Transverse colon (tissue), 4 donors: Measurements from ENCODE around the gene GRK6. TPM values are rescaled to one million over a fixed set of nuclear protein-coding genes. Genes with fewer than 3 reads are reported as not detected.

Source experiments
- DNase-seq: peaks from one replicate; pipeline ENCODE4 v3.0.0-alpha.2; 2019
- H3K27ac ChIP-seq, 4 donors: fragments of 200-600 bp; sonication (generic); 2 replicates each; pipeline ENCODE4 v1.5.1; 2016 to 2018; ENCODE audit warnings: inconsistent platforms in 4 of 4
- H3K27me3 ChIP-seq: fragments of 200-600 bp; sonication (generic); 2 replicates; pipeline ENCODE4 v1.5.1; 2017; ENCODE audit warnings: inconsistent platforms
- H3K36me3 ChIP-seq, 4 donors: fragments of 200-600 bp; sonication (generic); 2 replicates each; pipeline ENCODE4 v1.5.1; 2017 to 2019; ENCODE audit warnings: inconsistent platforms in 4 of 4
- H3K4me1 ChIP-seq, 4 donors: fragments of 200-600 bp; sonication (generic); 2 replicates each; pipeline ENCODE4 v1.5.1; 2017 to 2020; ENCODE audit warnings: inconsistent platforms in 4 of 4
- H3K4me3 ChIP-seq, 4 donors: fragments of 200-600 bp; sonication (generic); 1 replicate in 1 of 4; 2 replicates in 3 of 4; pipeline versions ENCODE4 v1.5.1 to v1.6.1; 2017 to 2019; ENCODE audit warnings: inconsistent platforms in 4 of 4
- H3K9me3 ChIP-seq, 2 donors: fragments of 200-600 bp; sonication (generic); 2 replicates each; pipeline ENCODE4 v1.5.1; 2017 to 2019; ENCODE audit warnings: inconsistent platforms in 2 of 2
- EP300 ChIP-seq: sonication (generic); formaldehyde crosslinking; IDR thresholded peaks from one replicate; pipeline ENCODE4 v1.6.1; 2017; ENCODE audit warnings: antibody characterized with exemption, low read depth
- POLR2A ChIP-seq: fragments of 450-650 bp; IDR thresholded peaks from one replicate; pipeline ENCODE4 v1.6.1; 2016; ENCODE audit warnings: antibody characterized with exemption, mild to moderate bottlenecking, moderate library complexity
- POLR2AphosphoS5 ChIP-seq, 3 donors: sonication (generic); formaldehyde crosslinking; IDR thresholded peaks; one replicate each; pipeline ENCODE4 v1.6.1; 2016; ENCODE audit warnings: antibody characterized with exemption in 3 of 3
- WGBS, 2 donors: methylation state at CpG; one replicate each; pipeline ENCODE4 v1.1.5; 2018; ENCODE audit warnings: low coverage in 1 of 2; 5-methylcytosine and 5-hydroxymethylcytosine counted together
- in situ Hi-C, 4 donors: fragments of 200-750 bp; cut with MboI; loops; one replicate each; pipeline versions ENCODE4 v1.15.0 to v1.15.1; 2017; ENCODE audit warnings: low sequenced_read_pairs in 3 of 4, low pct_ligation_motif_present in 1 of 4, low pct_unique_long_range_greater_than_20kb in 1 of 4
- intact Hi-C: fragments of 100-400 bp; cut with DNase I; formaldehyde crosslinking; loops from one replicate; pipeline ENCODE4 v1.15.1; 2023; ENCODE audit warnings: low total_unique reads
- total RNA-seq, 4 donors: library from RNA; depleted of rRNA; stranded (reverse); fragments of >200 nt; gene quantifications; one replicate each; pipeline ENCODE4 v1.1.0, GENCODE V29; 2016
- TF ChIP-seq, protein P1 (sequence below), 5 experiments: fragments of 200-600 bp in 3 of 5; fragments of 450-650 bp in 2 of 5; sonication (generic) in 3 of 5; IDR thresholded peaks; 1 replicate in 2 of 5; 2 replicates in 3 of 5; pipeline ENCODE4 v1.5.1; 2016 to 2017; ENCODE audit warnings: antibody characterized with exemption in 5 of 5, inconsistent platforms in 3 of 5, mild to moderate bottlenecking in 2 of 5, moderate library complexity in 1 of 5

Gene GRK6
- total RNA-seq, 4 donors from 2014 or later: 21.5 to 40.5 (median 36.4) TPM

DNA sequence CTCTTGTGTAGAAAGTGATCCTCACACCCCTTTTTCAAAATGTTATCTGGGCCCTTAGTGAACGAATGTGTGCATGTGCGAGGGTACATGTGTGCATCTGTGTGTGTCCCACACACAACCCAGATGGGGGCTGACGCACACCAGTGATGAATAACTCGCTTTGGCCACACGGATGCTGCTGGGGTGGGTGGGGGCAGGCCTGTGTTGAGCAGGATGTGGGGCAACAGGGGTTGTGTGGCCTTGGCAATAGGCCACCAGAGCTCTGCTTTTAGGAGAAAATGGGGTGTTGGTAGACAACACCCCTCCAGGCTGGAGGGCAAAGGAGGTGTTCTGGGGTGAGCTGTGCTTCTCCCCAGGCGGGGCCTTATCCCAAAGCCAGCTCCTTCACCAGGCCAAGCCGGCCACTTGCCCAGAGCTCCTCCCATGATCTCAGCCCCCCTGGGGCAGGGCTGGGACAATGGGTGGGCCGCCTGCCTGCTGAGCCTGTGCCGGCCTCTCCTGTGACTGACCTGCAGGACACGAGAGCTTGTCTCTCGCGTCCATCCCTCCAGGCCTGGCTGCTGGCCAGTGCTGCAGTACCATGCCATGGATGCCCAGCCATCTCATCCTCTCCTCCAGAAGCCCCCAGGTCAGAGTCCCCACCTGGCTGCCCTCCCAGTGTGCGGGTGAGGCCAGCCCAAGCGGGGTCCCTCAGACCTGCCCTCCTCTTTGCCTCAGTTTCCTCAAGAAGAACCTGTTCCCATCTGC, 45.3 kb downstream of the GRK6 start:
- no peak for DNase-seq
- Histone ChIP-seq H3K36me3 (no peaks in the 10 kb centered on the region), H3K4me3 (peak overlapping the region in 2 of 4 donors; percentile 65 to 77), H3K4me1 (peaks cover 11 to 30% (median 16%) of the 10 kb centered on the region in 4 donors), H3K27ac (peak overlapping the region; percentile 78 to 91 (median 83)), H3K27me3 (peaks cover 14% of the 10 kb centered on the region), H3K9me3 (no peaks in the 10 kb centered on the region)
- intact Hi-C loops: no loop called here
- TF ChIP-seq POLR2A (no peak), POLR2AphosphoS5 (IDR thresholded peaks at IDR 0.05) (no peak), EP300 (no peak)
- TF ChIP-seq, protein P1, sequence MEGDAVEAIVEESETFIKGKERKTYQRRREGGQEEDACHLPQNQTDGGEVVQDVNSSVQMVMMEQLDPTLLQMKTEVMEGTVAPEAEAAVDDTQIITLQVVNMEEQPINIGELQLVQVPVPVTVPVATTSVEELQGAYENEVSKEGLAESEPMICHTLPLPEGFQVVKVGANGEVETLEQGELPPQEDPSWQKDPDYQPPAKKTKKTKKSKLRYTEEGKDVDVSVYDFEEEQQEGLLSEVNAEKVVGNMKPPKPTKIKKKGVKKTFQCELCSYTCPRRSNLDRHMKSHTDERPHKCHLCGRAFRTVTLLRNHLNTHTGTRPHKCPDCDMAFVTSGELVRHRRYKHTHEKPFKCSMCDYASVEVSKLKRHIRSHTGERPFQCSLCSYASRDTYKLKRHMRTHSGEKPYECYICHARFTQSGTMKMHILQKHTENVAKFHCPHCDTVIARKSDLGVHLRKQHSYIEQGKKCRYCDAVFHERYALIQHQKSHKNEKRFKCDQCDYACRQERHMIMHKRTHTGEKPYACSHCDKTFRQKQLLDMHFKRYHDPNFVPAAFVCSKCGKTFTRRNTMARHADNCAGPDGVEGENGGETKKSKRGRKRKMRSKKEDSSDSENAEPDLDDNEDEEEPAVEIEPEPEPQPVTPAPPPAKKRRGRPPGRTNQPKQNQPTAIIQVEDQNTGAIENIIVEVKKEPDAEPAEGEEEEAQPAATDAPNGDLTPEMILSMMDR (IDR thresholded peaks at IDR 0.05): no peak
- WGBS, 2 donors: 70% methylated on average over 11 of the region's 14 CpGs; no CpG with 5 or more reads in 1 of the 2 donors
- in situ Hi-C loops: loop anchor here in 1 of 4 donors (25.0 kb wide), 1 partner anchor 159 kb away; the partner anchor contains the start of genes MXD3, PRELID1 and RAB24

- in situ Hi-C loops: loop anchor here in 1 of 4 donors (25.0 kb wide), 1 partner anchor 160 kb away; the partner anchor contains the start of genes MXD3, PRELID1 and RAB24
- intact Hi-C loops: no loop called here
- H3K27me3 ChIP-seq: peaks cover 14% of the 10 kb centered on the region
- TF ChIP-seq, protein P1 (IDR thresholded peaks at IDR 0.05): no peak
- TF ChIP-seq POLR2A: no peak
- TF ChIP-seq EP300: no peak
- TF ChIP-seq POLR2AphosphoS5 (IDR thresholded peaks at IDR 0.05): no peak
- peaks cover 11 to 30% (median 16%) of the 10 kb centered on the region in 4 donors for H3K4me1 ChIP-seq
- no peaks in the 10 kb centered on the region for H3K9me3 ChIP-seq
- 4% methylated on average over 5 to 45 of the region's 93 CpGs for WGBS, 2 donors
- H3K27ac ChIP-seq: peak overlapping the region; percentile 78 to 91 (median 83)
- H3K36me3 ChIP-seq: no peaks in the 10 kb centered on the region
- H3K4me3 ChIP-seq: peak overlapping the region; percentile 61 to 91 (median 71)
- peak; percentile 62 for DNase-seq
These were observed 46.3 kb downstream of the GRK6 start for GRCh38 chr5:177472460-177473442.

DNA sequence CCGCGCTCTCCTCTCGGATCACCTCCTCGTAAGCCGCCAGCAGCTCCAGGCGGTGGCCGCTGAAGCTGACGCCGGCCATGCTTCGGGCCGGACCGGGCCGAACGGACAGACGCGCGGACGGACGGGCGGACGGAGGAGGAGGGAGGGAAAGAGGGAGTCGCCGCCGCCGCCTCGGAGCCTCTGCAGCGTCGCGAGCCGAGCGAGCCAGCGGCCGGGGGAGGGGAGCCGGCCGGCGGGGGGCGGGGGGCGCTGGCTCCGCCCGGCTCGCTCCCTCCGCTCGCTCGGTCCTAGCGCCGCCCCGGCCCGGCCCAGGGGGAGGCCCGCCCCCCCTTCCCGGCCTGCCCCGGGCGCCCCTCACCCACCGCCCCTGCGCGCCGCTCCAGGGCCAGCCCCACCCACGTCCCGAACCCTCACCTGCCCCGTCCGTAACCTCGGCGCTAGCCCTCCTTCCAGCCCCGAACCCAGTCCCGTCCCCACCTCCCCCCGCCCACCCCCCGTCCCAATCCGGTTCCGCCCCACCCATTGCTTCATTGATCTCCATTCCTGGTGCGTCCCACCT, 47.0 kb downstream of the GRK6 start, which contains the start of gene DBN1:
Gene DBN1 (minus strand): TSS at position 192 of the 559 bp plus-strand sequence. CDS start 113 bp downstream, at position 79.
- Histone ChIP-seq H3K4me1 (peaks cover 16 to 37% (median 18%) of the 10 kb centered on the region in 4 donors), H3K27ac (peak within 1 kb of the TSS; percentile 78 to 91 (median 83)), H3K4me3 (peak within 1 kb of the TSS; percentile 61 to 91 (median 71)), H3K36me3 (no peaks in the 10 kb centered on the region), H3K27me3 (peaks cover 14% of the 10 kb centered on the region), H3K9me3 (no peaks in the 10 kb centered on the region)
- in situ Hi-C loops: loop anchor here in 1 of 4 donors (25.0 kb wide), 1 partner anchor 161 kb away; the partner anchor contains the start of genes MXD3, PRELID1 and RAB24
- intact Hi-C loops: no loop called here
- TF ChIP-seq, protein P1 (IDR thresholded peaks at IDR 0.05): no peak
- TF ChIP-seq POLR2AphosphoS5 (IDR thresholded peaks at IDR 0.05): peak in 2 of 3 donors; percentile 38
- no peak for TF ChIP-seq EP300
- TF ChIP-seq POLR2A: no peak
- peak; percentile 46 for DNase-seq
- WGBS, 2 donors: 3 to 29% methylated on average over 1 to 50 of the region's 69 CpGs
